HepG2 (cell line): ENCODE results near the gene TBC1D20. TPM values are rescaled to one million over a fixed set of nuclear protein-coding genes. Genes with fewer than 3 reads are reported as not detected.

Source experiments
- ATM ChIP-seq: fragments of 450-650 bp; IDR thresholded peaks from 2 replicates; pipeline ENCODE4 v1.7.1; 2017; ENCODE audit warnings: mild to moderate bottlenecking, borderline replicate concordance
- CEBPG ChIP-seq: IDR thresholded peaks from 2 replicates; pipeline ENCODE4 v1.6.1; 2016
- HDAC1 ChIP-seq: sonication (generic); formaldehyde crosslinking; IDR thresholded peaks from 2 replicates; pipeline ENCODE4 v1.5.1; 2020; ENCODE audit warnings: mild to moderate bottlenecking, missing genetic modification reagents
- HOXD1 ChIP-seq: sonication (generic); formaldehyde crosslinking; IDR thresholded peaks from 2 replicates; pipeline ENCODE4 v1.5.0; 2020; ENCODE audit warnings: missing genetic modification reagents
- JUN ChIP-seq: sonication (generic); formaldehyde crosslinking; IDR thresholded peaks from 2 replicates; pipeline ENCODE4 v1.4.0; 2020; ENCODE audit warnings: mild to moderate bottlenecking, missing genetic modification reagents
- KDM1A ChIP-seq: IDR thresholded peaks from 2 replicates; pipeline ENCODE4 v1.6.1; 2016; ENCODE audit warnings: missing compliant biosample characterization
- MAFK ChIP-seq, 2 experiments: IDR thresholded peaks in 1 of 2; conservative IDR thresholded peaks in 1 of 2; 2 replicates each; pipeline ENCODE4 v1.6.1; 2011; ENCODE audit warnings: improper control_type of control experiment in 2 of 2, low read length in 2 of 2
- MNT ChIP-seq: fragments of 450-650 bp; IDR thresholded peaks from 2 replicates; pipeline ENCODE4 v1.6.1; 2016
- MTERF4 ChIP-seq: sonication (generic); formaldehyde crosslinking; IDR thresholded peaks from 2 replicates; pipeline ENCODE4 v1.8.0; 2023; ENCODE audit warnings: mild to moderate bottlenecking, missing genetic modification reagents
- NFE2L2 ChIP-seq: fragments of 150-350 bp; IDR thresholded peaks from 2 replicates; pipeline ENCODE4 v1.6.1; 2014; ENCODE audit warnings: low read length
- NR3C1 ChIP-seq: sonication (generic); formaldehyde crosslinking; IDR thresholded peaks from 2 replicates; pipeline ENCODE4 v1.4.0; 2020; ENCODE audit warnings: missing genetic modification reagents
- PRPF4 ChIP-seq: fragments of 200-400 bp; formaldehyde crosslinking; IDR thresholded peaks from 2 replicates; pipeline ENCODE4 v1.6.1; 2016; ENCODE audit warnings: low read length, low read depth; ENCODE audit not compliant: poor library complexity, severe bottlenecking
- PTBP1 ChIP-seq: fragments of 200-400 bp; formaldehyde crosslinking; IDR thresholded peaks from 2 replicates; pipeline ENCODE4 v1.6.1; 2018; ENCODE audit warnings: low read length, low read depth; ENCODE audit not compliant: poor library complexity, severe bottlenecking
- RORA ChIP-seq: sonication (generic); formaldehyde crosslinking; IDR thresholded peaks from 2 replicates; pipeline ENCODE4 v1.5.0; 2020; ENCODE audit warnings: mild to moderate bottlenecking, missing genetic modification reagents, moderate library complexity
- THYN1 ChIP-seq: sonication (generic); formaldehyde crosslinking; IDR thresholded peaks from 2 replicates; pipeline ENCODE4 v1.8.1; 2023; ENCODE audit warnings: low read depth, mild to moderate bottlenecking, moderate library complexity, missing genetic modification reagents, borderline replicate concordance
- TSC22D2 ChIP-seq: sonication (generic); formaldehyde crosslinking; IDR thresholded peaks from 2 replicates; pipeline ENCODE4 v1.5.1; 2020; ENCODE audit warnings: missing genetic modification reagents, mild to moderate bottlenecking, borderline replicate concordance
- ZNF10 ChIP-seq: sonication (generic); formaldehyde crosslinking; IDR thresholded peaks from 2 replicates; pipeline ENCODE4 v1.4.0; 2020; ENCODE audit warnings: mild to moderate bottlenecking, low read depth, missing genetic modification reagents, borderline replicate concordance
- ZNF121 ChIP-seq: sonication (generic); formaldehyde crosslinking; IDR thresholded peaks from 2 replicates; pipeline ENCODE4 v1.5.0; 2020; ENCODE audit warnings: mild to moderate bottlenecking, missing genetic modification reagents
- ZNF142 ChIP-seq: sonication (generic); formaldehyde crosslinking; IDR thresholded peaks from 2 replicates; pipeline ENCODE4 v1.4.0; 2020; ENCODE audit warnings: missing genetic modification reagents
- ZNF33A ChIP-seq: sonication (generic); formaldehyde crosslinking; IDR thresholded peaks from 2 replicates; pipeline ENCODE4 v1.5.1; 2020; ENCODE audit warnings: missing genetic modification reagents, mild to moderate bottlenecking, moderate library complexity, borderline replicate concordance
- polyA plus RNA-seq, 8 experiments: library from polyadenylated mRNA; depleted of rRNA in 3 of 8; stranded (reverse) in 7 of 8; unstranded in 1 of 8; fragments of >200 nt; fragmentation: Illumina TruSeq in 4 of 8; extraction: Trizol in 4 of 8; gene quantifications; 2 replicates each; pipeline versions ENCODE4 v1.2.1 to v1.2.3, GENCODE V29; 2011 to 2016; ENCODE audit warnings: low read depth in 4 of 8, missing spikeins in 1 of 8, mixed read lengths in 1 of 8; ENCODE audit not compliant: insufficient read depth in 1 of 8
- total RNA-seq, 5 experiments: library from RNA; depleted of rRNA; stranded (reverse); fragments of >200 nt; fragmentation: Illumina TruSeq; extraction: Trizol; gene quantifications; 2 replicates each; pipeline ENCODE4 v1.2.3, GENCODE V29; 2016; ENCODE audit warnings: low read depth in 1 of 5
- TF ChIP-seq, protein P1 (sequence below): sonication (generic); formaldehyde crosslinking; IDR thresholded peaks from 2 replicates; pipeline ENCODE4 v1.5.0; 2020; ENCODE audit warnings: missing genetic modification reagents

Gene TBC1D20
- total and polyA plus RNA-seq, 2 of the 13 experiments (the other 11 are each of a cell fraction or from before 2014, with no cell fraction given): 36.6 to 47.1 TPM

DNA sequence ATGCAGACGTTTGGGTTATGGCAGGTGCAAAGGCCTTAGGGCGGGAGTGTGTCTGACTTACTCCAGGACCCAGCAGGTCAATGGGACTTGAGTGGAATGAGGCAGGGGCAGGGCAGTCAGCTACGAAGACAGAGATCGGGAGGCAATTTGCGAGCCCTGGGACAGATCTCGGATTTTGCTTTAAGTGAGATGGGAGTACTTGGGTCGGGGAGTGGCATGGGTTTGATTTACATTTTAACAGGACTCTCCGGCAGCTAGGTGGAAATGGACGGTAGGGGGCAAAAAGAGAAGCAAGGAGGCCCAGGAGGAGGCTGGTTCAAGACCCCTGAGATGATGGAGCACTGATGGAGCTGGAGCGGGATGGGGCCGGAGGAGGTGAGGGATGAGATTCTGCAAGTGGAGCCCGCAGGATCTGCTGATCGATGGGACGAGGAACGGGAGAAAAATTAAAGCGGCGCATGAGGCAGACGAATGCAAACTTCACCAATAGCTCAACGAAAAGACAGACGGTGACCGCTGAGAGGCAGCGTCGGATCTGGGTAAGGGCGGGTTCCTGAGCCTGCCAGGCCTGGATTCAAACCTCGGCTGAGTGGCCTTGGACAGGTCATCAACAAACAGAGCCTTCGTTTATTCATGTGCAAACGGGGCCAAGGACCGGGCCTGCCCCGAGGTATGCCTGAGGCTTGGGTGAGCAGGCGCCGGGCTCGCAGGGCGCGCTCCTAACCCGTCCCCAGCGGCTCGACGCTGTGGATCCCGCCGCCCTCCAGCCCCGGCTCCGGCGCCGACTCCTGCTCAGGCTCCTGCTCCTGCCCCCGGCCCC lies 55.0 kb downstream of the TBC1D20 start (continued):
- TF ChIP-seq CEBPG (CRISPR knock-in tag) (peak; percentile 33; the same call in 1 of the 2 replicates), NR3C1 (no peak), NFE2L2 (peak; percentile 10; the same call in 1 of the 2 replicates), ZNF10 (CRISPR knock-in tag) (no peak), TSC22D2 (CRISPR knock-in tag) (peak; percentile 93; the same call in 1 of the 2 replicates), PTBP1 (no peak), PRPF4 (no peak), KDM1A (no peak; the same call in 1 of the 2 replicates), MTERF4 (CRISPR knock-in tag) (peak; percentile 78), MNT (no peak), ZNF33A (CRISPR knock-in tag) (0 out of 2 replicates have a peak, but pooled peaks have one; percentile 83), ATM (no peak), HOXD1 (CRISPR knock-in tag) (peak; percentile 77), ZNF142 (CRISPR knock-in tag) (no peak; the same call in 1 of the 2 replicates), ZNF121 (peak; percentile 74), HDAC1 (CRISPR knock-in tag) (peak; percentile 37; the same call in 1 of the 2 replicates), THYN1 (CRISPR knock-in tag) (peak; percentile 76; the same call in 1 of the 2 replicates), MAFK (conservative IDR thresholded peaks at IDR 0.05 in 1 of 2, IDR thresholded peaks at IDR 0.05 in 1 of 2; ENCODE audit: low read length in 2 of 2) (no peak), RORA (no peak), JUN (no peak)
- TF ChIP-seq, protein P1, sequence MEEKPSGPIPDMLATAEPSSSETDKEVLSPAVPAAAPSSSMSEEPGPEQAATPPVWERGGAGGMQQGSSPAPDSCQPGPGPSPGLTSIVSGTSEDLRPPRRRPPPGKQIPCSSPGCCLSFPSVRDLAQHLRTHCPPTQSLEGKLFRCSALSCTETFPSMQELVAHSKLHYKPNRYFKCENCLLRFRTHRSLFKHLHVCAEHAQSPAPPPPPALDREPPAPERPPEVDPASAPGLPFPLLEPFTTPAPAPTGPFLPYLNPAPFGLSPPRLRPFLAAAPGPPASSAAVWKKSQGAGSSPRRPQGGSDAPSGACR (CRISPR knock-in tag): no peak; the same call in 1 of the 2 replicates
